Gastrocnemius medialis (tissue), 4 donors: ENCODE measurements around the gene RAPGEF2.

Source experiments
- CTCF ChIP-seq, 5 experiments: fragments of 450-650 bp in 3 of 5; fragments of 200-600 bp in 2 of 5; sonication (generic) in 2 of 5; IDR thresholded peaks in 4 of 5; conservative IDR thresholded peaks in 1 of 5; 1 replicate in 4 of 5; 2 replicates in 1 of 5; pipeline ENCODE4 v1.5.1; 2016 to 2019; ENCODE audit warnings: antibody characterized with exemption in 5 of 5, mild to moderate bottlenecking in 3 of 5, moderate library complexity in 3 of 5
- POLR2A ChIP-seq, 2 donors: fragments of 450-650 bp; IDR thresholded peaks; one replicate each; pipeline ENCODE4 v1.6.1; 2017; ENCODE audit warnings: antibody characterized with exemption in 2 of 2, mild to moderate bottlenecking in 2 of 2, moderate library complexity in 2 of 2

GRCh38 chr4:159177265-159178150, 74.6 kb downstream of the RAPGEF2 start:
- TF ChIP-seq CTCF (IDR thresholded peaks at IDR 0.05 in 4 of 5, conservative IDR thresholded peaks at IDR 0.05 in 1 of 5): no peak
- no peak for TF ChIP-seq POLR2A (IDR thresholded peaks at IDR 0.05)
